ENCODE results near the gene TP53I13. TPM values are rescaled to one million over a fixed set of nuclear protein-coding genes. Genes with fewer than 3 reads are reported as not detected.

TP53I13 gene
- total and polyA plus RNA-seq, 2 of the 13 experiments (the other 11 are each of a cell fraction or from before 2014, with no cell fraction given): 16.9 to 25.7 TPM

GRCh38 chr17:29568331-29569244, at the start of gene TP53I13 (continued):
- TF ChIP-seq STAG1 (CRISPR knock-in tag; IDR thresholded peaks at IDR 0.05) (no peak), ZSCAN29 (CRISPR knock-in tag; conservative IDR thresholded peaks at IDR 0.05) (0 out of 2 replicates have a peak, but pooled peaks have one; percentile 57), SSRP1 (CRISPR knock-in tag; IDR thresholded peaks at IDR 0.05) (no peak), JUN (CRISPR knock-in tag; IDR thresholded peaks at IDR 0.05) (no peak), ZNF251 (CRISPR knock-in tag; IDR thresholded peaks at IDR 0.05) (no peak), ZEB1 (IDR thresholded peaks at IDR 0.05; ENCODE audit: insufficient replicate concordance, low read depth) (no peak), ZNF124 (CRISPR knock-in tag; IDR thresholded peaks at IDR 0.05) (no peak), ZNF788 (CRISPR knock-in tag; IDR thresholded peaks at IDR 0.05; ENCODE audit: borderline replicate concordance) (peak; percentile 15; the same call in 1 of the 2 replicates), ZNF747 (CRISPR knock-in tag; IDR thresholded peaks at IDR 0.05; ENCODE audit: borderline replicate concordance) (no peak; the same call in 1 of the 2 replicates), NCOR1 (IDR thresholded peaks at IDR 0.05; ENCODE audit: borderline replicate concordance, low read length) (no peak), PRMT3 (CRISPR knock-in tag; IDR thresholded peaks at IDR 0.05; ENCODE audit: borderline replicate concordance, low read depth) (no peak), ZNF75D (CRISPR knock-in tag; IDR thresholded peaks at IDR 0.05; ENCODE audit: borderline replicate concordance) (no peak), ZNF546 (CRISPR knock-in tag; conservative IDR thresholded peaks at IDR 0.05) (no peak), TAF1 (CRISPR knock-in tag; IDR thresholded peaks at IDR 0.05) (peak; percentile 63), ZMAT5 (CRISPR knock-in tag; IDR thresholded peaks at IDR 0.05; ENCODE audit: borderline replicate concordance, low read depth) (no peak), U2AF1 (optimal IDR thresholded peaks at IDR 0.05; ENCODE audit: low read depth, low read length) (no peak), DMAP1 (CRISPR knock-in tag; IDR thresholded peaks at IDR 0.05) (peak; percentile 72), HIVEP1 (CRISPR knock-in tag; IDR thresholded peaks at IDR 0.05) (peak; percentile 72; the same call in 1 of the 2 replicates), ZMYM4 (CRISPR knock-in tag; IDR thresholded peaks at IDR 0.05) (peak; percentile 35; the same call in 1 of the 2 replicates), ZFX (CRISPR knock-in tag; IDR thresholded peaks at IDR 0.05; ENCODE audit: low read depth) (peak; percentile 96), ZNF143 (CRISPR knock-in tag; IDR thresholded peaks at IDR 0.05) (no peak), ZNF333 (CRISPR knock-in tag; IDR thresholded peaks at IDR 0.05; ENCODE audit: borderline replicate concordance) (no peak), ZNF616 (CRISPR knock-in tag; IDR thresholded peaks at IDR 0.05; ENCODE audit: low read depth) (no peak), PPARG (CRISPR knock-in tag; conservative IDR thresholded peaks at IDR 0.05) (no peak), ZNF3 (CRISPR knock-in tag; IDR thresholded peaks at IDR 0.05) (no peak), ZFP82 (CRISPR knock-in tag; IDR thresholded peaks at IDR 0.05; ENCODE audit: borderline replicate concordance) (no peak), AHR (CRISPR knock-in tag; IDR thresholded peaks at IDR 0.05) (no peak)
- TF ChIP-seq, protein P1, sequence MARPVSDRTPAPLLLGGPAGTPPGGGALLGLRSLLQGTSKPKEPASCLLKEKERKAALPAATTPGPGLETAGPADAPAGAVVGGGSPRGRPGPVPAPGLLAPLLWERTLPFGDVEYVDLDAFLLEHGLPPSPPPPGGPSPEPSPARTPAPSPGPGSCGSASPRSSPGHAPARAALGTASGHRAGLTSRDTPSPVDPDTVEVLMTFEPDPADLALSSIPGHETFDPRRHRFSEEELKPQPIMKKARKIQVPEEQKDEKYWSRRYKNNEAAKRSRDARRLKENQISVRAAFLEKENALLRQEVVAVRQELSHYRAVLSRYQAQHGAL (CRISPR knock-in tag; IDR thresholded peaks at IDR 0.05; ENCODE audit: not compliant biosample characterization): no peak
- TF ChIP-seq, protein P2, sequence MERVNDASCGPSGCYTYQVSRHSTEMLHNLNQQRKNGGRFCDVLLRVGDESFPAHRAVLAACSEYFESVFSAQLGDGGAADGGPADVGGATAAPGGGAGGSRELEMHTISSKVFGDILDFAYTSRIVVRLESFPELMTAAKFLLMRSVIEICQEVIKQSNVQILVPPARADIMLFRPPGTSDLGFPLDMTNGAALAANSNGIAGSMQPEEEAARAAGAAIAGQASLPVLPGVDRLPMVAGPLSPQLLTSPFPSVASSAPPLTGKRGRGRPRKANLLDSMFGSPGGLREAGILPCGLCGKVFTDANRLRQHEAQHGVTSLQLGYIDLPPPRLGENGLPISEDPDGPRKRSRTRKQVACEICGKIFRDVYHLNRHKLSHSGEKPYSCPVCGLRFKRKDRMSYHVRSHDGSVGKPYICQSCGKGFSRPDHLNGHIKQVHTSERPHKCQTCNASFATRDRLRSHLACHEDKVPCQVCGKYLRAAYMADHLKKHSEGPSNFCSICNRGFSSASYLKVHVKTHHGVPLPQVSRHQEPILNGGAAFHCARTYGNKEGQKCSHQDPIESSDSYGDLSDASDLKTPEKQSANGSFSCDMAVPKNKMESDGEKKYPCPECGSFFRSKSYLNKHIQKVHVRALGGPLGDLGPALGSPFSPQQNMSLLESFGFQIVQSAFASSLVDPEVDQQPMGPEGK (CRISPR knock-in tag; IDR thresholded peaks at IDR 0.05): peak; percentile 91

Data from HepG2 (cell line).